Measurements from ENCODE around the gene PSMA8. TPM values are rescaled to one million over a fixed set of nuclear protein-coding genes. Genes with fewer than 3 reads are reported as not detected.

PSMA8 gene
- not detected in 2 replicates for total RNA-seq (2016; rRNA removed; fragmentation: Illumina TruSeq; extraction: Trizol)
- not detected in 2 replicates for total RNA-seq (2016; cell fraction: cytosol; rRNA removed; fragmentation: Illumina TruSeq; extraction: Trizol; ENCODE audit: low read depth)
- total RNA-seq (2016; cell fraction: insoluble cytoplasmic fraction; rRNA removed; fragmentation: Illumina TruSeq; extraction: Trizol), result not detected in 2 replicates
- not detected in 2 replicates for total RNA-seq (2016; cell fraction: membrane; rRNA removed; fragmentation: Illumina TruSeq; extraction: Trizol)
- not detected in 2 replicates for total RNA-seq (2016; cell fraction: nucleus; rRNA removed; fragmentation: Illumina TruSeq; extraction: Trizol)
- not detected in 2 replicates for polyA plus RNA-seq (2011; rRNA removed)
- not detected in 2 replicates for polyA plus RNA-seq (2011; cell fraction: cytosol; rRNA removed)
- polyA plus RNA-seq (2011; cell fraction: nucleus; rRNA removed), result not detected in 2 replicates
- not detected in 2 replicates for polyA plus RNA-seq (2012)
- not detected in 2 replicates for polyA plus RNA-seq (2016; cell fraction: cytosol; fragmentation: Illumina TruSeq; extraction: Trizol; ENCODE audit: low read depth)
- not detected in 2 replicates for polyA plus RNA-seq (2016; cell fraction: insoluble cytoplasmic fraction; fragmentation: Illumina TruSeq; extraction: Trizol; ENCODE audit: low read depth)
- polyA plus RNA-seq (2016; cell fraction: membrane; fragmentation: Illumina TruSeq; extraction: Trizol; ENCODE audit: low read depth), result not detected in 2 replicates
- polyA plus RNA-seq (2016; cell fraction: nucleus; fragmentation: Illumina TruSeq; extraction: Trizol; ENCODE audit: insufficient read depth, low read depth), result not detected in 2 replicates
- not detected in 2 replicates for polyA minus RNA-seq (2011; rRNA and poly(A)+ RNA removed; ENCODE audit: low replicate concordance)
- polyA minus RNA-seq (2011; cell fraction: cytosol; rRNA and poly(A)+ RNA removed), result not detected in 2 replicates
- polyA minus RNA-seq (2011; cell fraction: nucleus; rRNA and poly(A)+ RNA removed), result not detected in 2 replicates
- not detected for Bru-seq, nascent RNA
- not detected for BruChase-seq, experiment 1, labeled RNA remaining after a 6-hour chase
- BruChase-seq, experiment 2, labeled RNA remaining after a 2-hour chase, result not detected
- long read RNA-seq, experiment 1, result 0 reads
- long read RNA-seq, experiment 2, result 0 reads

- Histone ChIP-seq H3K4me2 (ENCODE audit: low read depth, low read length) (no peak within 1 kb of the TSS), H3K4me1 (ENCODE audit: insufficient read depth, low read length) (no peaks in the 10 kb centered on the region), H2AFZ (ENCODE audit: low read length) (no peak within 1 kb of the TSS), H3K9me3 (ENCODE audit: low read length) (no peaks in the 10 kb centered on the region), H3K79me2 (ENCODE audit: insufficient read depth, low read length) (no peaks in the 10 kb centered on the region), H3K36me3 (replicated peaks in 1 of 2; ENCODE audit: control insufficient read depth in 1 of 2, insufficient read depth in 2 of 2, low read length in 2 of 2) (no peaks in the 10 kb centered on the region), H3K27me3 (ENCODE audit: control insufficient read depth in 1 of 2, insufficient read depth in 2 of 2, low read length in 2 of 2) (peaks cover 0 to 2% of the 10 kb centered on the region in 2 experiments; a peak in 1 of 5 replicates), H4K20me1 (ENCODE audit: insufficient read depth, low read length) (no peaks in the 10 kb centered on the region), H3K9ac (ENCODE audit: insufficient read depth, low read depth, low read length) (no peak within 1 kb of the TSS), H3K27ac (ENCODE audit: extremely low read length, insufficient read depth, low read length) (no peak within 1 kb of the TSS), H3K4me3 (replicated peaks in 1 of 3; ENCODE audit: insufficient read depth in 1 of 3, low read depth in 2 of 3, low read length in 3 of 3) (no peak within 1 kb of the TSS)
- ChIA-PET CTCF (ENCODE audit: low intra/inter-chr PET ratio, low total read pairs) (no interaction called here), POLR2A (no interaction called here)
- FAIRE-seq (no peak), ATAC-seq (no peak), DNase-seq (ENCODE audit: low spot score) (no peak)
- intact Hi-C loops (cut with micrococcal nuclease; ENCODE audit: unreplicated experiment) (no loop called here), in situ Hi-C loops (cut with HindIII; ENCODE audit: extremely low pct_ligation_motif_present, low pct_unique_long_range_greater_than_20kb) (no loop called here)
- BruUV-seq (replicated peaks), result no TSS peak
- WGBS (ENCODE audit: low lambda C conversion rate), result 81% methylated on average over 30 of the region's 31 CpGs
- TF ChIP-seq BCLAF1 (IDR thresholded peaks at IDR 0.05), result no peak
- TF ChIP-seq ELF3 (CRISPR knock-in tag; IDR thresholded peaks at IDR 0.05), result no peak
- TF ChIP-seq NR3C1 (CRISPR knock-in tag; IDR thresholded peaks at IDR 0.05), result no peak
- no peak for TF ChIP-seq POLR2G (IDR thresholded peaks at IDR 0.05; ENCODE audit: low read depth, low read length)
- no peak for TF ChIP-seq ZNF597 (CRISPR knock-in tag; IDR thresholded peaks at IDR 0.05)
- TF ChIP-seq MAFK (conservative IDR thresholded peaks at IDR 0.05 in 1 of 2, IDR thresholded peaks at IDR 0.05 in 1 of 2; ENCODE audit: low read length in 2 of 2), result no peak
- no peak for TF ChIP-seq ZNF260 (CRISPR knock-in tag; IDR thresholded peaks at IDR 0.05; ENCODE audit: borderline replicate concordance, low read depth)
- no peak for TF ChIP-seq SMYD3 (CRISPR knock-in tag; IDR thresholded peaks at IDR 0.05)
- no peak for TF ChIP-seq NFE2L1 (CRISPR knock-in tag; IDR thresholded peaks at IDR 0.05; ENCODE audit: borderline replicate concordance)
- no peak for TF ChIP-seq NPAS2 (CRISPR knock-in tag; IDR thresholded peaks at IDR 0.05; ENCODE audit: borderline replicate concordance)
- no peak for TF ChIP-seq ETS1 (CRISPR knock-in tag; IDR thresholded peaks at IDR 0.05)
- no peak for TF ChIP-seq GZF1 (CRISPR knock-in tag; IDR thresholded peaks at IDR 0.05)
Measured at GRCh38 chr18:26133652-26134051, at the start of gene PSMA8. Gene PSMA8, plus strand, starts transcription at chr18:26133869. Its CDS starts 97 bp downstream, at chr18:26133966.

All from HepG2 (cell line).